Ovary (tissue), 3 donors: ENCODE results near the gene RARA.

Experiments
- CTCF ChIP-seq, 3 donors: fragments of 450-650 bp in 2 of 3; fragments of 200-600 bp in 1 of 3; IDR thresholded peaks; one replicate each; pipeline versions ENCODE4 v1.5.1 to v1.8.0; 2016 to 2022; ENCODE audit warnings: antibody characterized with exemption in 3 of 3, mild to moderate bottlenecking in 1 of 3
- POLR2A ChIP-seq: fragments of 450-650 bp; IDR thresholded peaks from one replicate; pipeline ENCODE4 v1.6.1; 2017; ENCODE audit warnings: antibody characterized with exemption, mild to moderate bottlenecking, moderate library complexity
- donor health status: DM: no; HTN: no; CAD: no.

- TF ChIP-seq CTCF (IDR thresholded peaks at IDR 0.05) = no peak
- TF ChIP-seq POLR2A = no peak
These were observed 29.6 kb upstream of the RARA start for GRCh38 chr17:40279402-40279801.
